Mucosa of rectum (tissue), 2 donors: ENCODE results near the gene EPPIN.
"Not testable (repeated sequence)": the region's sequence is repeated elsewhere in the genome, so short reads cannot be mapped to it uniquely, and the experiment has no call there.

Source experiments
- H3K27ac ChIP-seq, 2 donors: one replicate each; pipeline ENCODE4 v1.7.0; 2013; ENCODE audit warnings: inconsistent platforms in 2 of 2, low read depth in 2 of 2, low read length in 2 of 2
- H3K27me3 ChIP-seq, 2 donors: one replicate each; pipeline ENCODE4 v1.7.0; 2013; ENCODE audit warnings: low read length in 2 of 2; ENCODE audit not compliant: control insufficient read depth in 2 of 2, insufficient read depth in 2 of 2
- H3K36me3 ChIP-seq, 2 donors: one replicate each; pipeline ENCODE4 v1.7.0; 2013; ENCODE audit warnings: low read length in 2 of 2; ENCODE audit not compliant: control insufficient read depth in 2 of 2, insufficient read depth in 2 of 2
- H3K4me1 ChIP-seq, 2 donors: one replicate each; pipeline ENCODE4 v1.7.0; 2013; ENCODE audit warnings: low read length in 2 of 2, mild to moderate bottlenecking in 1 of 2; ENCODE audit not compliant: control insufficient read depth in 2 of 2, insufficient read depth in 2 of 2
- H3K4me3 ChIP-seq, 2 donors: one replicate each; pipeline ENCODE4 v1.7.0; 2013; ENCODE audit warnings: low read length in 2 of 2
- H3K9ac ChIP-seq, 2 donors: one replicate each; pipeline ENCODE4 v1.7.0; 2013; ENCODE audit warnings: low read length in 2 of 2, low read depth in 1 of 2, mild to moderate bottlenecking in 1 of 2
- H3K9me3 ChIP-seq, 2 donors: one replicate each; pipeline ENCODE4 v1.7.0; 2013; ENCODE audit warnings: low read length in 2 of 2; ENCODE audit not compliant: control insufficient read depth in 2 of 2
- donor health status: healthy.
- donor health status: Normal muscosa, but diverticular disease.

The EPPIN gene

GRCh38 chr20:45547206-45547770, at the start of gene EPPIN:
EPPIN (minus strand) TSS chr20:45547401; CDS start chr20:45547357, 44 bp downstream.
- Histone ChIP-seq H3K4me3 (no peak within 1 kb of the TSS), H3K9ac (no peak within 1 kb of the TSS), H3K36me3 (no peaks in the 10 kb centered on the region), H3K27ac (no peak within 1 kb of the TSS), H3K9me3 (no peaks in the 10 kb centered on the region), H3K4me1 (peaks cover 0 to 4% of the 10 kb centered on the region in 2 donors), H3K27me3 (no peaks in the 10 kb centered on the region)

GRCh38 chr20:45595235-45595634, 48.0 kb upstream of the EPPIN start:
- Histone ChIP-seq H3K27me3 (no peaks in the 10 kb centered on the region), H3K9me3 (no peaks in the 10 kb centered on the region), H3K27ac (no peak overlapping the region), H3K36me3 (no peaks in the 10 kb centered on the region), H3K9ac (no peak overlapping the region), H3K4me1 (no peaks in the 10 kb centered on the region), H3K4me3 (no peak overlapping the region)

- no peak overlapping the region for H3K9ac ChIP-seq
- H3K27me3 ChIP-seq, result no peaks in the 10 kb centered on the region
- no peaks in the 10 kb centered on the region for H3K4me1 ChIP-seq
- H3K36me3 ChIP-seq, result no peaks in the 10 kb centered on the region
- no peak overlapping the region for H3K27ac ChIP-seq
- H3K9me3 ChIP-seq, result no peaks in the 10 kb centered on the region
- no peak overlapping the region for H3K4me3 ChIP-seq
These were observed 46.3 kb upstream of the EPPIN start for GRCh38 chr20:45593498-45593897.

- H3K27ac ChIP-seq, result no peak overlapping the region
- H3K36me3 ChIP-seq, result no peaks in the 10 kb centered on the region
- H3K4me1 ChIP-seq, result no peaks in the 10 kb centered on the region
- H3K9ac ChIP-seq, result no peak overlapping the region
- no peaks in the 10 kb centered on the region for H3K27me3 ChIP-seq
- no peak overlapping the region for H3K4me3 ChIP-seq
- no peaks in the 10 kb centered on the region for H3K9me3 ChIP-seq
These were observed 45.5 kb upstream of the EPPIN start for GRCh38 chr20:45592574-45593189.

GRCh38 chr20:45589725-45590124, 42.5 kb upstream of the EPPIN start:
- Histone ChIP-seq H3K4me1 (no peaks in the 10 kb centered on the region), H3K27me3 (no peaks in the 10 kb centered on the region), H3K9ac (no peak overlapping the region), H3K9me3 (no peaks in the 10 kb centered on the region), H3K4me3 (no peak overlapping the region), H3K27ac (no peak overlapping the region), H3K36me3 (no peaks in the 10 kb centered on the region)

GRCh38 chr20:45588800-45589199, 41.6 kb upstream of the EPPIN start:
- Histone ChIP-seq H3K36me3 (no peaks in the 10 kb centered on the region), H3K4me1 (no peaks in the 10 kb centered on the region), H3K27me3 (no peaks in the 10 kb centered on the region), H3K9me3 (no peaks in the 10 kb centered on the region), H3K4me3 (no peak overlapping the region), H3K27ac (no peak overlapping the region), H3K9ac (no peak overlapping the region)

GRCh38 chr20:45585986-45586385, 38.8 kb upstream of the EPPIN start:
- not testable (repeated sequence) for H3K27me3 ChIP-seq, H3K27ac ChIP-seq, H3K36me3 ChIP-seq, H3K4me3 ChIP-seq, H3K9me3 ChIP-seq, H3K4me1 ChIP-seq, H3K9ac ChIP-seq

GRCh38 chr20:45584294-45584693, 37.1 kb upstream of the EPPIN start:
- H3K36me3 ChIP-seq, H3K27ac ChIP-seq, H3K27me3 ChIP-seq, H3K9me3 ChIP-seq, H3K4me1 ChIP-seq, H3K4me3 ChIP-seq, H3K9ac ChIP-seq: not testable (repeated sequence)

- Histone ChIP-seq H3K9me3 (no peaks in the 10 kb centered on the region), H3K9ac (no peak overlapping the region), H3K4me1 (no peaks in the 10 kb centered on the region), H3K27ac (no peak overlapping the region), H3K4me3 (no peak overlapping the region), H3K36me3 (no peaks in the 10 kb centered on the region), H3K27me3 (peaks cover 0 to 2% of the 10 kb centered on the region in 2 donors)
These were observed 36.3 kb upstream of the EPPIN start for GRCh38 chr20:45583502-45583901.

GRCh38 chr20:45581702-45582101, 34.5 kb upstream of the EPPIN start:
- Histone ChIP-seq H3K27ac (no peak overlapping the region), H3K9ac (no peak overlapping the region), H3K36me3 (no peaks in the 10 kb centered on the region), H3K4me1 (no peaks in the 10 kb centered on the region), H3K4me3 (no peak overlapping the region), H3K9me3 (no peaks in the 10 kb centered on the region), H3K27me3 (peaks cover 0 to 2% of the 10 kb centered on the region in 2 donors)
